WTC11 (cell line): ENCODE data around the gene MYOM1. TPM values are rescaled to one million over a fixed set of nuclear protein-coding genes. Genes with fewer than 3 reads are reported as not detected.

ENCODE experiments used
- ATAC-seq: fragments of 200-7000 bp; cut with Tn5 transposase; 2 replicates; pipeline ENCODE4 v1.10.0; 2021; ENCODE audit warnings: mild to moderate bottlenecking, moderate library complexity
- CTCF ChIA-PET: fragments of 300-600 bp; sonication (Branson Sonifier 250); formaldehyde crosslinking; loops from one replicate; lab custom pipeline; 2021; ENCODE audit warnings: antibody characterized with exemption; lab: Charles Lee
- POLR2A ChIA-PET: fragments of 350-600 bp; sonication (Branson Sonifier 250); formaldehyde crosslinking; loops from one replicate; lab custom pipeline; 2021; ENCODE audit warnings: antibody characterized with exemption; lab: Charles Lee
- DNase-seq: peaks from one replicate; pipeline ENCODE4 v3.0.0; 2021; ENCODE audit warnings: low spot score
- H3K27ac Mint-ChIP-seq: 2 replicates; pipeline ENCODE4 v1.8.0; 2021; ENCODE audit warnings: mixed read lengths
- H3K27me3 Mint-ChIP-seq: 2 replicates; pipeline ENCODE4 v1.8.0; 2021; ENCODE audit warnings: low read depth, mild to moderate bottlenecking, moderate library complexity, mixed read lengths
- H3K36me3 Mint-ChIP-seq: 2 replicates; pipeline ENCODE4 v1.8.0; 2021; ENCODE audit warnings: mixed read lengths
- H3K4me1 Mint-ChIP-seq: 2 replicates; pipeline ENCODE4 v1.8.0; 2022; ENCODE audit warnings: mixed read lengths
- H3K4me3 Mint-ChIP-seq: 2 replicates; pipeline ENCODE4 v1.8.0; 2021; ENCODE audit warnings: mild to moderate bottlenecking, moderate library complexity, mixed read lengths
- H3K9me3 Mint-ChIP-seq: 2 replicates; pipeline ENCODE4 v1.8.0; 2021; ENCODE audit warnings: mixed read lengths
- AFF4 ChIP-seq: sonication (generic); formaldehyde crosslinking; IDR thresholded peaks from 2 replicates; pipeline ENCODE4 v1.8.1; 2023; ENCODE audit warnings: mild to moderate bottlenecking, missing genetic modification reagents, borderline replicate concordance
- EMX1 ChIP-seq: fragments of 250-450 bp; sonication (Bioruptor Pico); IDR thresholded peaks from 2 replicates; pipeline ENCODE4 v1.8.0; 2021; ENCODE audit warnings: mild to moderate bottlenecking
- ETV6 ChIP-seq: sonication (generic); formaldehyde crosslinking; IDR thresholded peaks from 2 replicates; pipeline ENCODE4 v1.8.1; 2022; ENCODE audit warnings: mild to moderate bottlenecking, missing genetic modification reagents
- NFE2L1 ChIP-seq: sonication (generic); formaldehyde crosslinking; IDR thresholded peaks from 2 replicates; pipeline ENCODE4 v1.8.1; 2023; ENCODE audit warnings: missing genetic modification reagents
- PRDM15 ChIP-seq: sonication (generic); formaldehyde crosslinking; IDR thresholded peaks from 2 replicates; pipeline ENCODE4 v1.8.0; 2022; ENCODE audit warnings: missing genetic modification reagents
- PREB ChIP-seq: sonication (generic); formaldehyde crosslinking; IDR thresholded peaks from 2 replicates; pipeline ENCODE4 v1.8.1; 2022; ENCODE audit warnings: mild to moderate bottlenecking, missing genetic modification reagents, moderate library complexity, borderline replicate concordance
- PRRX2 ChIP-seq: fragments of 250-450 bp; sonication (Bioruptor Pico); IDR thresholded peaks from 2 replicates; pipeline ENCODE4 v1.8.0; 2021; ENCODE audit warnings: mild to moderate bottlenecking
- TEAD1 ChIP-seq: sonication (generic); formaldehyde crosslinking; IDR thresholded peaks from 2 replicates; pipeline ENCODE4 v1.8.0; 2022; ENCODE audit warnings: mild to moderate bottlenecking, missing genetic modification reagents
- ZNF219 ChIP-seq: sonication (generic); formaldehyde crosslinking; IDR thresholded peaks from 2 replicates; pipeline ENCODE4 v1.8.0; 2023; ENCODE audit warnings: missing genetic modification reagents, mild to moderate bottlenecking, borderline replicate concordance
- ZNF396 ChIP-seq: fragments of 250-450 bp; sonication (Bioruptor Pico); IDR thresholded peaks from 2 replicates; pipeline ENCODE4 v1.8.0; 2021; ENCODE audit warnings: mild to moderate bottlenecking, moderate library complexity, borderline replicate concordance
- ZNF416 ChIP-seq: fragments of 250-450 bp; sonication (Bioruptor Pico); IDR thresholded peaks from 2 replicates; pipeline ENCODE4 v1.9.0; 2021; ENCODE audit warnings: mild to moderate bottlenecking, inconsistent platforms
- ZNF512 ChIP-seq: sonication (generic); formaldehyde crosslinking; IDR thresholded peaks from 2 replicates; pipeline ENCODE4 v1.8.1; 2022; ENCODE audit warnings: missing genetic modification reagents, borderline replicate concordance
- ZSCAN18 ChIP-seq: fragments of 250-450 bp; sonication (Bioruptor Pico); IDR thresholded peaks from 2 replicates; pipeline ENCODE4 v2.1.2; 2022; ENCODE audit warnings: mild to moderate bottlenecking, moderate library complexity
- total RNA-seq: library from RNA; stranded (reverse); gene quantifications from 3 replicates; pipeline ENCODE4 v1.2.3, GENCODE V29; 2021
- TF ChIP-seq, protein P1 (sequence below): sonication (generic); formaldehyde crosslinking; IDR thresholded peaks from 2 replicates; pipeline ENCODE4 v1.8.1; 2023; ENCODE audit warnings: mild to moderate bottlenecking, missing genetic modification reagents, moderate library complexity
- TF ChIP-seq, protein P2 (sequence below): fragments of 250-450 bp; sonication (Bioruptor Pico); IDR thresholded peaks from 2 replicates; pipeline ENCODE4 v1.8.0; 2021; ENCODE audit warnings: mild to moderate bottlenecking

The MYOM1 gene
- total RNA-seq, 1 experiment from 2014 or later: 0.35 TPM

DNA sequence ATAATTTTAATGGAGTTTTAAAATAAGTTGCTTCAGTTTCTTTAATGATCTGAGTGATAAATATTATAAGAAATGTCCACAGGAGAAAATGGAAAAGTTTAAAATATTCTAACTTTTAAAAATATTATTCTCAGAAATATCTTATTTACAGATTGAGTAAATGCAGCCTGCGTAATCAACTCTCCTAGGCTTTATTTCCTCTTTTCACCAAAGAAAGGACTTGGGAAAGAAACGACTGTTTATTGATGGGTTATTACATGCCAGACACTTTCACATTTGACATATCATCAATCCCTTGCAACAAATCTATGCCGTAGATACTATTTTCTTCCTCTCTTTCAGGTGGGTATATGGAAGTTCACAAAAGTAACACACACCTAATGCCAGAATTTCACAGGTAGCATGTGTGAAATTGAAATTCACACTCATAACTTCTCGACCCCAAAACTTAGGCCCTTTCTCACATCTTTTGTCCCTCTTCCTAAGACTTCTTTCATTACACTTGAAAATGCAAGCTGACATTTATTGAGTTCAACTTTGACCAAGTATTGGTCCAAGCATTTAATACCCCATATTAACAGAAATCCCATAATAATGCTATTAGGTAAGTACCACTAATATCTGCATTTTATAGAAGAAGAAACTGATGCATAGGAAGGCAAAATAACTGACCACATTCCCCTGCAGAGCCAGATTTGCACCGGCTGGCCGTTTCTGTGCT lies 49.2 kb downstream of the MYOM1 start:
- H3K9me3 Mint-ChIP-seq: no peaks in the 10 kb centered on the region
- TF ChIP-seq ZNF512 (CRISPR knock-in tag) (no peak), NFE2L1 (CRISPR knock-in tag) (no peak), ETV6 (no peak), ZNF416 (CRISPR knock-in tag) (no peak), EMX1 (CRISPR knock-in tag) (no peak), TEAD1 (CRISPR knock-in tag) (no peak), PREB (CRISPR knock-in tag) (no peak), ZNF396 (CRISPR knock-in tag) (no peak), ZSCAN18 (CRISPR knock-in tag) (no peak), ZNF219 (CRISPR knock-in tag) (no peak), PRDM15 (CRISPR knock-in tag) (no peak), PRRX2 (CRISPR knock-in tag) (no peak)
- TF ChIP-seq, protein P1, sequence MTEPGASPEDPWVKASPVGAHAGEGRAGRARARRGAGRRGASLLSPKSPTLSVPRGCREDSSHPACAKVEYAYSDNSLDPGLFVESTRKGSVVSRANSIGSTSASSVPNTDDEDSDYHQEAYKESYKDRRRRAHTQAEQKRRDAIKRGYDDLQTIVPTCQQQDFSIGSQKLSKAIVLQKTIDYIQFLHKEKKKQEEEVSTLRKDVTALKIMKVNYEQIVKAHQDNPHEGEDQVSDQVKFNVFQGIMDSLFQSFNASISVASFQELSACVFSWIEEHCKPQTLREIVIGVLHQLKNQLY (CRISPR knock-in tag): no peak
- TF ChIP-seq, protein P2, sequence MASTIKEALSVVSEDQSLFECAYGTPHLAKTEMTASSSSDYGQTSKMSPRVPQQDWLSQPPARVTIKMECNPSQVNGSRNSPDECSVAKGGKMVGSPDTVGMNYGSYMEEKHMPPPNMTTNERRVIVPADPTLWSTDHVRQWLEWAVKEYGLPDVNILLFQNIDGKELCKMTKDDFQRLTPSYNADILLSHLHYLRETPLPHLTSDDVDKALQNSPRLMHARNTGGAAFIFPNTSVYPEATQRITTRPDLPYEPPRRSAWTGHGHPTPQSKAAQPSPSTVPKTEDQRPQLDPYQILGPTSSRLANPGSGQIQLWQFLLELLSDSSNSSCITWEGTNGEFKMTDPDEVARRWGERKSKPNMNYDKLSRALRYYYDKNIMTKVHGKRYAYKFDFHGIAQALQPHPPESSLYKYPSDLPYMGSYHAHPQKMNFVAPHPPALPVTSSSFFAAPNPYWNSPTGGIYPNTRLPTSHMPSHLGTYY (CRISPR knock-in tag): no peak
- TF ChIP-seq, all 79 proteins: peak for 0
- Mint-ChIP-seq H3K27me3 (no peaks in the 10 kb centered on the region), H3K36me3 (no peaks in the 10 kb centered on the region), H3K4me1 (no peaks in the 10 kb centered on the region), H3K27ac (no peak overlapping the region), H3K4me3 (no peak overlapping the region)
- ATAC-seq (no peak), DNase-seq (no peak)
- ChIA-PET POLR2A (no interaction called here), CTCF (no interaction called here)

GRCh38 chr18:3164381-3164780 lies 55.4 kb downstream of the MYOM1 start:
- ChIA-PET CTCF (no interaction called here), POLR2A (no interaction called here)
- peaks cover 3% of the 10 kb centered on the region; the same call in 1 of the 2 replicates for H3K9me3 Mint-ChIP-seq
- H3K27ac Mint-ChIP-seq: no peak overlapping the region
- TF ChIP-seq EMX1 (CRISPR knock-in tag): no peak
- TF ChIP-seq, protein P1 (CRISPR knock-in tag): no peak
- TF ChIP-seq AFF4 (CRISPR knock-in tag): no peak
- ATAC-seq (no peak), DNase-seq (no peak)
- H3K4me1 Mint-ChIP-seq: peaks cover 4% of the 10 kb centered on the region
- no peaks in the 10 kb centered on the region for H3K27me3 Mint-ChIP-seq
- no peaks in the 10 kb centered on the region for H3K36me3 Mint-ChIP-seq
- H3K4me3 Mint-ChIP-seq: no peak overlapping the region
